Esophagus squamous epithelium (tissue), 4 donors: Measurements from ENCODE around the gene MAN1C1.

ENCODE experiments used
- CTCF ChIP-seq, 6 experiments: fragments of 450-650 bp in 4 of 6; fragments of 200-600 bp in 2 of 6; sonication (generic) in 2 of 6; IDR thresholded peaks; one replicate each; pipeline ENCODE4 v1.5.1; 2016 to 2019; ENCODE audit warnings: antibody characterized with exemption in 6 of 6, mild to moderate bottlenecking in 4 of 6, moderate library complexity in 4 of 6
- POLR2A ChIP-seq, 4 donors: fragments of 450-650 bp; IDR thresholded peaks; one replicate each; pipeline ENCODE4 v1.6.1; 2017; ENCODE audit warnings: antibody characterized with exemption in 4 of 4, mild to moderate bottlenecking in 4 of 4, moderate library complexity in 3 of 4

GRCh38 chr1:25668931-25669573 is 52.5 kb downstream of the MAN1C1 start:
- TF ChIP-seq POLR2A (IDR thresholded peaks at IDR 0.05) (no peak), CTCF (IDR thresholded peaks at IDR 0.05) (no peak)
